ENCODE measurements around the gene CCL22.

CCL22 gene

GRCh38 chr16:57387598-57388354 is 29.2 kb downstream of the CCL22 start:
- TF ChIP-seq POLR2A (IDR thresholded peaks at IDR 0.05; ENCODE audit: low read length), result no peak
- no peak for TF ChIP-seq GATA1 (IDR thresholded peaks at IDR 0.05; ENCODE audit: low read depth, low read length)
- DNase-seq, result no peak

- TF ChIP-seq POLR2A (IDR thresholded peaks at IDR 0.05; ENCODE audit: low read length), result no peak
- no peak for TF ChIP-seq GATA1 (IDR thresholded peaks at IDR 0.05; ENCODE audit: low read depth, low read length)
- no peak for DNase-seq
Measured at GRCh38 chr16:57388359-57389086, 29.9 kb downstream of the CCL22 start.

GRCh38 chr16:57389087-57389468 is 30.5 kb downstream of the CCL22 start:
- DNase-seq, result no peak
- TF ChIP-seq GATA1 (IDR thresholded peaks at IDR 0.05; ENCODE audit: low read depth, low read length) (no peak), POLR2A (IDR thresholded peaks at IDR 0.05; ENCODE audit: low read length) (no peak)

- no peak for DNase-seq
- TF ChIP-seq POLR2A (IDR thresholded peaks at IDR 0.05; ENCODE audit: low read length) (no peak), GATA1 (IDR thresholded peaks at IDR 0.05; ENCODE audit: low read depth, low read length) (no peak)
Measured at GRCh38 chr16:57390636-57391295, 32.2 kb downstream of the CCL22 start.

- TF ChIP-seq GATA1 (IDR thresholded peaks at IDR 0.05; ENCODE audit: low read depth, low read length), result no peak
- TF ChIP-seq POLR2A (IDR thresholded peaks at IDR 0.05; ENCODE audit: low read length), result no peak
- DNase-seq, result no peak
Measured at GRCh38 chr16:57391300-57391699, 32.7 kb downstream of the CCL22 start.

GRCh38 chr16:57391708-57392107 is 33.1 kb downstream of the CCL22 start:
- DNase-seq, result no peak
- TF ChIP-seq POLR2A (IDR thresholded peaks at IDR 0.05; ENCODE audit: low read length) (no peak), GATA1 (IDR thresholded peaks at IDR 0.05; ENCODE audit: low read depth, low read length) (no peak)

GRCh38 chr16:57392694-57393093 is 34.1 kb downstream of the CCL22 start:
- TF ChIP-seq GATA1 (IDR thresholded peaks at IDR 0.05; ENCODE audit: low read depth, low read length) (no peak), POLR2A (IDR thresholded peaks at IDR 0.05; ENCODE audit: low read length) (no peak)
- DNase-seq, result no peak

GRCh38 chr16:57394444-57394843 is 35.9 kb downstream of the CCL22 start:
- TF ChIP-seq POLR2A (IDR thresholded peaks at IDR 0.05; ENCODE audit: low read length) (no peak), GATA1 (IDR thresholded peaks at IDR 0.05; ENCODE audit: low read depth, low read length) (no peak)
- peak in 1 of 2 experiments; percentile 41 for DNase-seq

- DNase-seq, result no peak
- TF ChIP-seq GATA1 (IDR thresholded peaks at IDR 0.05; ENCODE audit: low read depth, low read length), result no peak
- TF ChIP-seq POLR2A (IDR thresholded peaks at IDR 0.05; ENCODE audit: low read length), result no peak
Measured at GRCh38 chr16:57395026-57395425, 36.4 kb downstream of the CCL22 start.

GRCh38 chr16:57396786-57397185 is 38.2 kb downstream of the CCL22 start:
- no peak for TF ChIP-seq POLR2A (IDR thresholded peaks at IDR 0.05; ENCODE audit: low read length)
- TF ChIP-seq GATA1 (IDR thresholded peaks at IDR 0.05; ENCODE audit: low read depth, low read length), result no peak
- DNase-seq, result no peak

GRCh38 chr16:57397493-57397892 is 38.9 kb downstream of the CCL22 start:
- peak; percentile 27 to 54 for DNase-seq

- DNase-seq, result no peak
- TF ChIP-seq POLR2A (IDR thresholded peaks at IDR 0.05; ENCODE audit: low read length) (no peak), GATA1 (IDR thresholded peaks at IDR 0.05; ENCODE audit: low read depth, low read length) (no peak)
Measured at GRCh38 chr16:57401943-57402640, 43.5 kb downstream of the CCL22 start.

GRCh38 chr16:57403965-57404817 is 45.6 kb downstream of the CCL22 start, which contains the start of gene CCL17:
CCL17 (plus strand) TSS chr16:57404767; CDS start chr16:57413933, 9,166 bp downstream.
- no peak for DNase-seq
- TF ChIP-seq GATA1 (IDR thresholded peaks at IDR 0.05; ENCODE audit: low read depth, low read length), result no peak
- TF ChIP-seq POLR2A (IDR thresholded peaks at IDR 0.05; ENCODE audit: low read length), result no peak

All from erythroblast (primary cell).